ENCODE data around the gene ZNF780A.
"Not testable (repeated sequence)": the region's sequence is repeated elsewhere in the genome, so short reads cannot be mapped to it uniquely, and the experiment has no call there.

The ZNF780A gene

DNA sequence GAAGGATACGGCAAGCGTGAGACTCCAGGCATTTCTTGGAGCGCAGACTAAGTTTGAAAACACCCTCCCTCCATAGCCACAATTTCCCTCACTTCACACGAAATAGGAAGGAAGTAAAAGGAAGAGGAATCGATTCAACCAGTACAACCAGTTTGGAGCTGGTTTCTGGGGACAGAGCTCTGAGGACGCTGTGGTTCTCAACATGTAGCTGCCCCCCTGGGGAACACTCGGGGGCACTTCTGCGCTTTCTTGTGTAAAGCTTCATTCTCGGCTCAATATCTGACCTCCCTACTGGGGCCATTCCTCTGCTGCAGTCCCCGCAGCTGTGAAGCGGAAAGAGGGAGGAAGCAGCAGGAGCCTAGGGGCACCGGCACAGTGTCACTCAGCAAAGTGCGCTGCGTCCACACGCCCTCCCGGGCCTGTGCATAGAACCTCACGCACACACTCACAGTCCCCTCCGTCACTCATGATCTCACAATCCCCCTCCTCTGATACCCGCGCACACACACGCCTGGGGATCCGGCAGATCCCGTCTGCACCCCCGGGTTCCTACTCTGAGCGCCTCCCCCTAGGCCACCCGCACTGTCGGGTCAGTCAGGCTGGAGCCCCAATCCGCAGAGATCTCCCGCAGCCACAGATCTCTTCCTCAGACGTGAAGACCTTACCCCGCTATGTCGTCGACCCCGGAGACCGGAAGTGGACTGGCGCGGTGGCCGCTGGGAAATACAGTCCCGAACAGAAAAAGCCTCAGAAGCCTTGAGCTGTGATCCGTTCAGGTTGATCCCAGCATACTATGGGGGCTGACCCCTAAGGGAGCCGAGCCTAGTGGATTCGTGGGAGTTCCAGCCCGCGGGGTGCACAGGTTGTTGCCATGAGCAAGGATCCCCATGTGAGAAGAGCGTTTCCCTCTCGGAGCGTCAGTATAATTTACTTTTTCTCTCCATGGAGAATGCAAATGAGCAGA is at the start of gene ZNF780A:
Gene ZNF780A (minus strand): TSS at position 703 of the 964 bp plus-strand sequence. CDS start 6,190 bp downstream, outside the sequence.
- in situ Hi-C loops (cut with MboI; ENCODE audit: low sequenced_read_pairs), result no loop called here

DNA sequence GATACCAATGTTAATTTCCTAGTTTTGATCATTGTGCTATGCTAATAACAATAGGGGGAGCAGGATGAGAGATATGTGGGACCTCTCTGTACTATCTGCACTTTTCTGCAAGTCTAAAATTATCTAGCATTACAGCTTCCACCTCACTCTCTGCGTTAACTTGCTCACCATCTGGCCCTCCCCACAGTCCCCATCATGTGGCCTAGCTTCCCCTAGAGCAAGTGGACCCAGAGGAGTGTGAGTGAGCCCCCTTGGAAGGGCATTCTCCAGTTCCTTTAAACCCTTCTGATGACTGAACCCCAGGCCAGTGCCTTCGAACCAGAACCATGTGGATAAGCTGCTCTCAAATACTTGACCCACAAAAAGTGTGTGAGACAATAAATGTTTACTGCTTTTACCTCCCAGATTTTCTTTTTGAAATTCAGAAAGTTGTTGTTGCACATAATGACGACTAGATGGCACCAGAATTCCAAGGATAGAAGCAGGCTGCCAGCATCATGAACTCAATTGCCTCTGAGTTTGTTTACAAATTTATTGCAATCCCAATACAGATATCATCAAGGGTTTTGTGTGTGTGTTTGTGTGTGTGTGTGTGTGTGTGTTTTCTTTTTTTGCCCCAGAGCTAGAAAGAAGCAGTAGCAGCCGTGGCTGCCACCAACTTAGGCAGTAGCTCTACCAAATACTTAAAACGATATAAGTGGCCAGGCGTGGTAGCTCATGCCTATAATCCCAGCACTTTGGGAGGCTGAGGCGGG is 49.0 kb upstream of the ZNF780A start:
- in situ Hi-C loops (cut with MboI; ENCODE audit: low sequenced_read_pairs), result no loop called here

DNA sequence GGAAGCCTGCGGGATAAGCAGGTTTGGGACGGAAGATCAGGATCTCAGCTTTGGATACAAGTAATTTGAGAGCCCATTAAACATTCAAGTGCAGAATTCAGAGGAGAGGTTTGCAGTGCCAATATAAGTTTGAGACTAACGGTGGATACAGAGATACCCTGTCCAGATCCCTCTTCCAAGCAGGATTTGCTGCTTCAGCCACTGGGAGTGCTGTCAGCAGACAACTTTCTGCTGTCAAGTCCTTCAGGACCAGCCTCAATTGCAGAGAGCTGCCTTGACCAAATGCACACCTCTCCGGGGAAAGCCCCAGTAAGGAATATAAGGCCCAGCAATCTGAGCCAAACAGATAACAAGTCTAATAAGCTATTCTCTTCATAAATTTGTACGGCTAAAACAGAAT is 46.1 kb upstream of the ZNF780A start:
- in situ Hi-C loops (cut with MboI; ENCODE audit: low sequenced_read_pairs), result no loop called here

DNA sequence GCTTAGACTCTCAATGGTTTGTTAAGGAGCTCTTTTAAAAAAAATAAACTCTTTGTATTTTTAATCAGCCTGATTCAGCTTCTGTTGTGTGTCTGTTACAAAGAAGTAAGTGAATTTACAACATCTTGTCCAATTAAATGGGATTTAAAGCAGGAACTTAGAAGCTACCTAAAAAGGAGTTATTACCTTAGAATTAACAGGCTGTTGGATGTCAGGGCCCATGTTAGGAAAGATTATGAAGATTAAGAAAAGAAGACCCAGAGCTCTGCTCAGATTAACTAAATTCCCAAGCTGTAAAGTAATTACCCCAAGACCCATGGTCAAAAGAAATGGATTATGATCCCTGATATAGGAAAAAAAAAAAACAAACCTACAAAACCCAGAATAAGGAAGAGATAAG is 44.1 kb upstream of the ZNF780A start:
- in situ Hi-C loops (cut with MboI; ENCODE audit: low sequenced_read_pairs), result no loop called here

DNA sequence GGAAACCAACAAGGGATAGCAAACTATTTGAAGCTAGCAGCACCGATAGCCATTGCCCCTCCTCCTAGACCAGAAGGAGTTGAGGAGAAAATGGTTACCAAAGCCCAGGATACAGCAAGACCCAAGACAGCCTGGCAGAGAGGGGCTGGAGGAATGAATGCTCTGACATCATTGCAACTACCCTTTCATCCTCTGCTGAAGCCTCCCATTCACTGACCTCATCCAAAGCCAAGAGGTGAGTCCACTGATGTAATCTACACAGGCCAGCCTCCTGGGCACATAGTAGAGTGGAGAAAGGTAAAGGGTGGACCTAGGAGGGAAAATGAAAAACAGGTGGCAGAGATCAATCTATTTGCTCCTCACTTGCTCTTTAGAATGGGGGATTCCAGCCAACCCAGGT is 42.7 kb upstream of the ZNF780A start:
- in situ Hi-C loops (cut with MboI; ENCODE audit: low sequenced_read_pairs), result no loop called here

DNA sequence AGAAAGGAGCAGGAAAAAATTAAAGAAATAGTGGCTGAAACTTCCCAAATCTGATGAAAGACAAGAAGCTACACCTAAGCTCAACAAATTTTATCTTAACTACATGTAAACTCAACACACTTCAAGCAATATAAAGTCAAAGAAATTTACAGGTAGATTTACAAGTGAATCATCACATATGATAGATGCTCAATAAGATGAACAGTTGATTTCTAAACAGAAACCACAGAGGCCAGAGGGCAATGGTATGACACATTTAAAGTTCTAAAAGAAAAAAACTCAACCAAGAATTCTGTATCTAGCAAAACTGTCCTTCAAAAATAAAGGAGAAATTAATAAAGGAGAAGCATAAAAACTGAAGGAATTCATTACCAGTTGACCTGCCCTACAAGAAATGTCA is 39.3 kb upstream of the ZNF780A start:
- in situ Hi-C loops (cut with MboI; ENCODE audit: low sequenced_read_pairs), result no loop called here

DNA sequence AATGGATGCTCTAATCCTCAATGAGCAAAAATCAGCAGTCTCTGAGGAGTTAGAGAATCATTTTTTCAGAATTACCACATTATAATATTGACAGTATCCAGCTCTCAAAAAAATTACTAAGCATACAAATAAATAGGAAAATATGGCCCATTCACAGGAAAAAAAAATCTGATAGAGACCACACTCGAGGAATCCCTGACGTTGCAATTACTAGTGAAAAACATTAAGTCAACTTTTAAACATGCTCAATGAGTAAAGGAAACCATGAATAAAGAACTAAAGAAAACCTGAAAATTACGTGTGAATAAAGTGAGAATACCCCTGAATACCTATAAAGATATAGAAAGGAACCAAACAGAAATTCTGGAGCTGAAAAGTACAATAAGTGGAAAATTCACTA is 38.7 kb upstream of the ZNF780A start:
- in situ Hi-C loops (cut with MboI; ENCODE audit: low sequenced_read_pairs), result no loop called here

DNA sequence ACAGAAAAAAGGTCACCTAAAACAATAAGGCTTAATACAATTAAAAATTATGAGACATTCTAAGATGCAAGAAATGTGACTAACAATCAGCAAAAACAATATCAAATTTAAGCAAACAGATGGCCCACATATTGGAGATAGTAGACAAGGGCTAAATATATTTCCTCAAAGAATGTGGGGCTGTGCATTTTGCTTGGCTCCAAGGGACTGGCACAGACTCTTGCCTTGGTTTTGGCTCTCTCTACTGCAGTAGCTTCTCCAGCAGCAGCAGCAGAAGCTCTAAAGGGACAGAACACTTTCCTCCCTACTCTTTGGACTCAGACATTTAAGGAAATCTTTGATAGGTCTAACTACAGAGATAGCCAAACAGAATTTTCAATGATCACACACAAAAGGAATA is 38.2 kb upstream of the ZNF780A start:
- in situ Hi-C loops (cut with MboI; ENCODE audit: low sequenced_read_pairs), result no loop called here

DNA sequence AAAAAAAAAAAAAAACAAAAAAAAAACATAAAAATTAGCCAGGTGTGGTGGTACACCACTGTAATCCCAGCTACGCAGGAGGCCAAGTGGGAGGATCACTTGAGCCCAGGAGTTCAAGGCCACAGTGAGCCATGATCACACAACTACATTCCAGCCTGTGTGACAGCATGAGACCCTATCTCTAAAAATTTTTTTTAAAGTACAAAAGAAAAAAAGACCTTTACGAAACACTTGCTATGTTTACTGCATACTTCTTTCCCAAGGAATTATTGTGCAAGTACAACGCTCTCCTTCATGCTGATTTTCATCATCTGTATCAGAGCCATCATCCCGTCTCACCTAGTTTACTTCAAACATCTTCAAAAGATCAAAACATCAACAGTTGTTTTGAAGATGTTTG is 28.6 kb upstream of the ZNF780A start:
- in situ Hi-C loops (cut with MboI; ENCODE audit: low sequenced_read_pairs), result no loop called here

DNA sequence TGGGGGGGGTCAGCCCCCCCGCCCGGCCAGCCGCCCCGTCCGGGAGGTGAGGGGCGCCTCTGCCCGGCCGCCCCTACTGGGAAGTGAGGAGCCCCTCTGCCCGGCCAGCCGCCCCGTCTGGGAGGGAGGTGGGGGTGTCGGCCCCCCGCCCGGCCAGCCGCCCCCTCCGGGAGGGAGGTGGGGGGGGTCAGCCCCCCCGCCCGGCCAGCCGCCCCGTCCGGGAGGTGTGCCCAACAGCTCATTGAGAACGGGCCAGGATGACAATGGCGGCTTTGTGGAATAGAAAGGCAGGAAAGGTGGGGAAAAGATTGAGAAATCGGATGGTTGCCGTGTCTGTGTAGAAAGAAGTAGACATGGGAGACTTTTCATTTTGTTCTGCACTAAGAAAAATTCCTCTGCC is 27.9 kb upstream of the ZNF780A start:
- in situ Hi-C loops (cut with MboI; ENCODE audit: low sequenced_read_pairs), result not testable (repeated sequence)

DNA sequence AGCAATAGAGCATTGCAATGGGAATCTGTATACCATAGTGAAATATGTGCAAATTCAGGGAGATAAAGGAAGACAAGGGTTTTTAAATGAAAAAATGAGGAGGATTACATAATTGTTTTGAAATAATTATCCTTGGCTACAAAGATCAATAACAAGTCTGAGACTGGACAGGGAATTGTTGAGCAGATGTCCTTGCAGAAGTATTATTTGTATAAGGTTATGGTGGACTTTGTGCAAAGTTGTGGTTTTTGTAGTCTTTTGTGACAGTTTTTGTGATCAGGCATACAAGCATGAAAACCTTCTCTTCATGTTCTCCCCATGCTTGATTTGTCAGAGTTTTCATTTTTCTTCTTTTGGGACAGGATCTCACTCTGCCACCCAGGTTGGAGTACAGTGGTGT is 25.3 kb upstream of the ZNF780A start:
- in situ Hi-C loops (cut with MboI; ENCODE audit: low sequenced_read_pairs), result no loop called here

DNA sequence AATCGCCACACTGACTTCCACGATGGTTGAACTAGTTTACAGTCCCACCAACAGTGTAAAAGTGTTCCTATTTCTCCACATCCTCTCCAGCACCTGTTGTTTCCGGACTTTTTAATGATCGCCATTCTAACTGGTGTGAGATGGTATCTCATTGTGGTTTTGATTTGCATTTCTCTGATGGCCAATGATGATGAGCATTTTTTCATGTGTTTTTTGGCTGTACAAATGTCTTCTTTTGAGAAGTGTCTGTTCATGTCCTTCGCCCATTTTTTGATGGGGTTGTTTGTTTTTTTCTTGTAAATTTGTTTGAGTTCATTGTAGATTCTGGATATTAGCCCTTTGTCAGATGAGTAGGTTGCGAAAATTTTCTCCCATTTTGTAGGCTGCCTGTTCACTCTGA is 23.4 kb upstream of the ZNF780A start:
- in situ Hi-C loops (cut with MboI; ENCODE audit: low sequenced_read_pairs), result not testable (repeated sequence)

DNA sequence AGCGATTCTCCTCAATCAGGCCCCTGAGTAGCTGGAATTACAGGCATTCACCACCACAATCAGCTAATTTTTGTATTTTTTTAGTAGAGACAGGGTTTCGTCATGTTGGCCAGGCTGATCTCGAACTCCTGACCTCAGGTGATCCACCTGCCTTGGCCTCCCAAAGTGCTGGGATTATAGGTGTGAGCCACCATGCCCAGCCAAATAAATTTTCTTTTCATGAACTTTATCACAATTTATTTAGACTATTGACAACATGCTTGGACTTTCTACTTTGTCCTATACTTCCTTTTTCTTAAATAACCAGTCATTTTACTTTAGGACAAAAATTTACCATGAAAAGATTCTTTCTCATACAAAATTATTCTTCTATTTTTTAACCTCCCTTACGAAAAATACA is 21.5 kb upstream of the ZNF780A start:
- in situ Hi-C loops (cut with MboI; ENCODE audit: low sequenced_read_pairs), result not testable (repeated sequence)

DNA sequence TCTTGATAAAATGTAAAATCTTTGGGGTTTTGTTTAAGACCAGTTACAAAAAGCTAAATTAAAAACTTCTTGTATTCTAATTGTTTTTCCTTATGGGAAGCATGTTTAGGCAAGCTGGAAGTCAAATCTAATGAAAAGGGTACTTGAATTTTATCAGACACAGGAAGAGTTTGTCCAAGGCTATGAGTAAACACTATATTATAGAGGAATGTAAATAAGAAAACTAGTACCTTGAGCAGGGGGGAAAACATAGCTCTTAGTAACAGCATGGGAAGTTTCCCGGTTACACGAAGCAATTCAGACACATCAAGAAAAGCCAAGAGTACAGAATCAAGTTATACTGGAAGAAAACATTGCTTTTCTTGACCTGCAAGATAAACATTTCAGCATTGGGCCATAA is 19.8 kb upstream of the ZNF780A start:
- in situ Hi-C loops (cut with MboI; ENCODE audit: low sequenced_read_pairs), result no loop called here

DNA sequence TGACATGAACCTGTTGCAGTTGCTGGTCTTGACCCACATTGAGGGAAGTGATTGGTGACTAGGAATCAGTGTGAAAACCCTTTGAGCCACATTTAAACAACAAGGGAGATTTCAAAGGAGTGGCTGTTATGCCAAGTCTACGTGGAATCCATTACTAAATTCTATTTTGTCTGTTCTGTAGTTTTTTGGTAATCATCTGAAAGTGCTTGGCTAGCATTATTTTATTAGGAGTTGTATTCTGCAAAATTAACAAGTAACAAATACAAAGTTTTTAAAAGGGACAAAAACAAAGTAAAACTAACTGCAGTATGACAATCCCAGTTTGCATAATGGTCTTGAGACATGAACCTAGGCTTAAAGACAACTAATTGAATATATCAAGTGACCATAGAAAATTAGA is 14.0 kb upstream of the ZNF780A start:
- in situ Hi-C loops (cut with MboI; ENCODE audit: low sequenced_read_pairs), result no loop called here

DNA sequence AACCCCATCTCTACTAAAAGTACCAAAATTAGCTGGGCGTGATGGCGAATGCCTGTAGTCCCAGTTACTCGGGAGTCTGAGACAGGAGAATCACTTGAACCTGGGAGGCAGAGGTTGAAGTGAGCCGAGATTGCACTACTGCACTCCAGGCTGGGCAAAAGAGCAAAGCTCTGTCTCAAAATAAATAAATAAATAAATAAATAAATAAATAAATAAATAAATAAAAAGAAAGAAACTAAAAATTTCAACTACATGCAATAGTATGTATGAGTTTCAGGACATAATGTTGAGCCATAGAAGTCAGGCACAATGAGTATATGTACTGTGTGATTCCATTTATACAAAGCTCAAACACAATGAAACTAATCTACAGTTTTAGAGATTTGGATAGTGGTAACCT is 12.9 kb upstream of the ZNF780A start:
- in situ Hi-C loops (cut with MboI; ENCODE audit: low sequenced_read_pairs), result no loop called here

DNA sequence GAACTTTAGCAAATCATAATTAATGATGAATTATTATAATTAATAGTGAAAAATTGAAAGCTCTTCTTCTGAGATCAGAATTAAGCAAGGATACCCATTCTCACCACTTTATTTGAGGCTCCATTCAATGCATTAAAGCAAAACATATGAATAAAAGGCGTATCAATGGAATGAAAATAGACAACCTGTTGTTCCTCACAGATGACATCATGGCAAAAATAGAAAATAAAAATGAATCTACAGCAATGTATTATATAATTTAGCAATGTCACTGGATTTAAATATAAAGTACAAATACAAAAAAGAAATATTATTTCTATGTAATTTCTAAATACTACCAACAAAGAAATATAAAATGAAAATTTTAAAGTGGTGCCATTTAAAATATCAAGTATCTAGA is 11.1 kb upstream of the ZNF780A start:
- in situ Hi-C loops (cut with MboI; ENCODE audit: low sequenced_read_pairs), result no loop called here

DNA sequence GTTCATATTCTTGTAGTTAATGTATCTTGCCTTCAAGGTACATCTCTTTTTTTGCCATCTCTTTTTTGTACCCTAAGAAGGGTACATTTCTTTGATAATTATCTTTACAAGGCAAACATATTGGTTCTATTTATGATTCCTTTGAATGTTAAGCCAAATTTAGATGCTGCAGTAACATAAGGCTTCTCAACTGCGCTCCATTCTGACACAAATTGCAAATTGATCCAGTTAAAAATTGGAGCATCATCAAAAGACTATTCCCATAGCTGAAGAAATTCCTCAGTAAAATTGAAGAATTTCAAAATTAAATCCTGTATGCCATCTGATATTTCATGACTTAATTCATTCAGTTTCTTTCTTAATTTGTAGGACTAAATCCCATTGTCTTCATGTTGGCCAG is 2.7 kb upstream of the ZNF780A start:
- in situ Hi-C loops (cut with MboI; ENCODE audit: low sequenced_read_pairs), result no loop called here

DNA sequence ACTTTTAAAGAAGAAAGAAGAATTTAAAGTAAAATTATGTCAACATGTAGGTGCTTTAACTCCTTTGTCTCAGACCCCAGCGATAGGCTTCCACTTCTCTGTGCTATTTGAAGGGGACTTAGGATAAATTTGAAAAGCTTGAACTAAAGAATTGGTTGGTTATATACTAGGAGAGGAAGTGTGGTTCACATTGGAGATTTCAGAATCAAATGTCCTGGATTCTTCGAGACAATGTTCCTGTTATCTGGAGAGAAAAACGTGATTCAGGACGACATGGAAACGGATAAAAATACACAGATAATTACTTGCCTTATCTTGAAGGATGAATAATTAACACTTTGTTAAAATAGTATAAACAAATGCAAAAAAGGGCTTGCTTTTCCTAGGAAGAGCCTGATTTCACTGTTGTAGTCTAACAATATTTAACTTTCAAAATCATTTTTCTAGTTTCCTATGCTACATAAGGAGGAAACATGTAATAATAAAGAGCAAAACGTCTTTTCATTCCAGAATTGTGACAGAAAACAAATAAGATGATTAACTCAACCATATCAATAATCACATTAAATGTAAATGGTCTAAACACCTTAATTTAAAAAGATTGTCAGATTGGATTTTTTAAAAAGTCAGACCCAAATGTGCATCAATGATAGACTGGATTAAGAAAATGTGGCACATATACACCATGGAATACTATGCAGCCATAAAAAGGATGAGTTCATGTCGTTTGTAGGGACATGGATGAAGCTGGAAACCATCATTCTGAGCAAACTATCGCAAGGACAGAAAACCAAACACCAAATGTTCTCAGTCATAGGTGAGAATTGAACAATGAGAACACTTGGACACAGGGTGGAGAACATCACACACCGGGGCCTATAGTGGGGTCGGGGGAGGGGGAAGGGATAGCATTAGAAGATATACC is 724 bp upstream of the ZNF780A start:
- in situ Hi-C loops (cut with MboI; ENCODE audit: low sequenced_read_pairs), result no loop called here

DNA sequence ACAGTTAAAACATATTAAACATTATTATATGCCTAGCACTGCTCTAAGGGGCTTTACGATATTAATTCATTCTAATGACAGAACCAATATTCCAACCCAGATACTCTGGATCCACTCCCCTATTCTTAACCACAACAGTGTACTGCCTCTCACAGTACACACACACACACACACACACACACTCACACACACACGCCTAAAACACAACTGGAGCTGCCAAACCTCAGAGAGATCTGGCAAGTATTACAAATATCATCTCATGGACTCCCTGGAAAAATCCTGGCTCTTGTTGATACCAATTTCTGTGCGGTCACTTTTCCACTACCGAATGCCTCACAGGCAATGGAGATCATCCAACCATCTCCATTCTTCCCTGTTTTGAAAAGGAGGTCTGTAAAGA is 1.3 kb downstream of the ZNF780A start:
- in situ Hi-C loops (cut with MboI; ENCODE audit: low sequenced_read_pairs), result no loop called here

Measured in HL-60/S4 treated with retinoic acid at 250 ng/mL for 4 days and 3 days (cell line).